ENCODE results near the gene UBL7. TPM values are rescaled to one million over a fixed set of nuclear protein-coding genes. Genes with fewer than 3 reads are reported as not detected.

UBL7 gene
- total RNA-seq, 1 donor from 2014 or later: 22.1 TPM

DNA sequence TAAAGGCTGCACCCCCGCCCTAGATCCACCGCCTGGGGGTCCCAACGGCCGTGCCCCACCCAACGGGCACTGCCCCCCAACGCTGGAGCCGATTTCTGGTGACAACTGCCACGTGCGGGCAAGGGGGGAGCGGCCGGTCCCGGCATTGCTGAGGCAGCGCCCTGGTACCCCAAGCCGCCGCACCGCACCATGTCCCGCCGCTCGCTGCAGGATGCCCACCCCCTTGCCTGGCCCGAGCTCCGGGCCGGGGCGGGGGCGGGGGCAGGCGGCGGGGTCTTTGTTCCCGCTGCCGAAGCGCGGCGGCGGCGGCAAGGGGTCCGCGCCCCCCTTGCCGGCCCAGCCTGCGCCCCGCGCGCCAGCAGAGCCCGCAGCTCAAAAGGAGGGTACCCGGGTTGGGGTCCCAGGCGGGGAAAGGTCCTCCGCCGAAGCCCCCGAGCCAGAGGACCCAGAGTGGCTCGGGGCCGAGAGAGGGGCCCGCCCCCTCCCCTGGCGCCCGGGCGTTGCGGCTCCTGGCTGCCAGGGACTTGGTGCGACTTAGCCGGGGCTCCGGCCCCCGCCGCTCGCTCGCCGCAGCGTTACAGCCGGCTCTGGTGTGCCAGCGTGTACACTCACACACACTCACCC lies 27.9 kb downstream of the UBL7 start:
- DNase-seq (ENCODE audit: low read depth) (no peak), FAIRE-seq (no peak)
- peak overlapping the region; percentile 73 for H3K4me3 ChIP-seq (ENCODE audit: low read depth, low read length)
- no peaks in the 10 kb centered on the region for H3K36me3 ChIP-seq (ENCODE audit: control insufficient read depth, insufficient read depth, low read length)
- no peaks in the 10 kb centered on the region for H3K27me3 ChIP-seq (ENCODE audit: control insufficient read depth, insufficient read depth, low read length)
- TF ChIP-seq CTCF (IDR thresholded peaks at IDR 0.05; ENCODE audit: insufficient read depth, low read length, severe bottlenecking): no peak

GRCh38 chr15:74432271-74432967 lies 28.5 kb downstream of the UBL7 start:
- TF ChIP-seq CTCF (IDR thresholded peaks at IDR 0.05; ENCODE audit: insufficient read depth, low read length, severe bottlenecking): no peak
- Histone ChIP-seq H3K36me3 (ENCODE audit: control insufficient read depth, insufficient read depth, low read length) (peaks cover 4% of the 10 kb centered on the region), H3K27me3 (ENCODE audit: control insufficient read depth, insufficient read depth, low read length) (no peaks in the 10 kb centered on the region), H3K4me3 (ENCODE audit: low read depth, low read length) (peak overlapping the region; percentile 73)
- FAIRE-seq (no peak), DNase-seq (ENCODE audit: low read depth) (no peak)

DNA sequence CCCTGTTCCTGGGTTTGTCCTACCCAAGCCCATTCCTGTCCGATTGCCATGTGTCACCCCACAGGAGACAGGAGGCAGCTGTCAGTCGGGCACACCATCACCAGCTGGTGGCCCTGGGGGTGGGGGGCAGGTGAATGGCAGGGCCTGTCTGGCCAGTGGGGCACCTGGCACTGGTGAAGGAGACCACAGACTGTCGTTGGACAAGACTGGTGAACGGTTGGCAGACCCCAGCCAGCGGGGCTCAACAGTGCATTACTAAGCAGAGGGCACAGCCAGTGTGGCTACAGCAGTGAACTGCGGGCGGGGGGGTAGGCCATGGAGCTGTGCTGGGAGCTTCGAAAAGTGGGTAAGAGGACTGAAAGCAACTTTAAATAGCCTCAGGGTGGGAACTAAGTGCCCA lies 29.3 kb downstream of the UBL7 start:
- Histone ChIP-seq H3K4me3 (ENCODE audit: low read depth, low read length) (no peak overlapping the region), H3K36me3 (ENCODE audit: control insufficient read depth, insufficient read depth, low read length) (peaks cover 4% of the 10 kb centered on the region), H3K27me3 (ENCODE audit: control insufficient read depth, insufficient read depth, low read length) (no peaks in the 10 kb centered on the region)
- FAIRE-seq (no peak), DNase-seq (ENCODE audit: low read depth) (no peak)
- TF ChIP-seq CTCF (IDR thresholded peaks at IDR 0.05; ENCODE audit: insufficient read depth, low read length, severe bottlenecking): no peak

GRCh38 chr15:74431116-74431515 lies 29.8 kb downstream of the UBL7 start:
- FAIRE-seq (no peak), DNase-seq (ENCODE audit: low read depth) (no peak)
- Histone ChIP-seq H3K27me3 (ENCODE audit: control insufficient read depth, insufficient read depth, low read length) (no peaks in the 10 kb centered on the region), H3K36me3 (ENCODE audit: control insufficient read depth, insufficient read depth, low read length) (peaks cover 4% of the 10 kb centered on the region), H3K4me3 (ENCODE audit: low read depth, low read length) (no peak overlapping the region)
- TF ChIP-seq CTCF (IDR thresholded peaks at IDR 0.05; ENCODE audit: insufficient read depth, low read length, severe bottlenecking): no peak

DNA sequence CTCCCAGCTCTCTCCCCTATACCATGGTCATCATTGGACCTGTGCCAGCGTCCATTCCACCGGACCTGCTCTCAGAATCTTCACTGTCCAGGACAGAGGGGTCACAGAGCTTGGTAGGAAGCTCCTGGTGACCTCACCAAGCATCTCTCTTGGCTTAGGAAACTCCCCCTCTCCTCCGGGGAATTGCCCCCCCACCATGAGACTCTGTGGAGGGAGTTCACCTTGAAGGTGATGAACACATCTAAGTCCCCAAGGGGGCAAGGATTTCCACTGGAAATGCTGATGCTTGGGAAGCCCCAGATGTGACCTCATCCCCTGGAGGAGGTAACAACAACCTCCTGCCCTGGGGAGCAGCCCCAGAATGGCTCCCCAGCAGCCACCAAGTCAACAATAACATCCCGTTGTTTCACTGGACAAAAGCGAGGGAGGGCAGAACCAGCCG lies 30.4 kb downstream of the UBL7 start:
- H3K27me3 ChIP-seq (ENCODE audit: control insufficient read depth, insufficient read depth, low read length): no peaks in the 10 kb centered on the region
- FAIRE-seq (no peak), DNase-seq (ENCODE audit: low read depth) (peak; percentile 19)
- no peak for TF ChIP-seq CTCF (IDR thresholded peaks at IDR 0.05; ENCODE audit: insufficient read depth, low read length, severe bottlenecking)
- no peak overlapping the region for H3K4me3 ChIP-seq (ENCODE audit: low read depth, low read length)
- peaks cover 4% of the 10 kb centered on the region for H3K36me3 ChIP-seq (ENCODE audit: control insufficient read depth, insufficient read depth, low read length)
